PC-3 (cell line): ENCODE results near the gene ARHGEF7.

Source experiments
- CTCF ChIP-seq: fragments of 300-600 bp; sonication (generic); conservative IDR thresholded peaks from 2 replicates; pipeline ENCODE4 v1.5.1; 2017; ENCODE audit warnings: antibody characterized with exemption, low read depth, mild to moderate bottlenecking, low read length
- EZH2 ChIP-seq: fragments of 300-600 bp; sonication (generic); IDR thresholded peaks from one replicate; pipeline ENCODE4 v1.6.1; 2017; ENCODE audit warnings: antibody characterized with exemption, mild to moderate bottlenecking, low read length; ENCODE audit not compliant: unreplicated experiment

- no peak for TF ChIP-seq CTCF
- no peak for TF ChIP-seq EZH2
These were observed 134.7 kb downstream of the ARHGEF7 start for GRCh38 chr13:111249637-111250360.
